Stimulated activated CD4-positive, alpha-beta T cell treated with anti-CD3 and anti-CD28 coated beads, Interleukin-1b, Interleukin-23, amount 100 ng/mL, for 48 hours (primary cell): ENCODE data around the gene UPK2.
A peak's percentile ranks its signal among the peaks of the same experiment; 100 is the strongest.
"Not testable (repeated sequence)": the region's sequence is repeated elsewhere in the genome, so short reads cannot be mapped to it uniquely, and the experiment has no call there.

Source experiments
- DNase-seq: peaks from one replicate; pipeline ENCODE4 v3.0.0-alpha.2; 2020

The UPK2 gene

GRCh38 chr11:118939404-118939915 lies 16.6 kb upstream of the UPK2 start:
- DNase-seq = no peak

- peak; percentile 72 for DNase-seq
Measured at GRCh38 chr11:118939953-118940598, 16.0 kb upstream of the UPK2 start.

GRCh38 chr11:118947091-118947490 lies 9.0 kb upstream of the UPK2 start:
- no peak for DNase-seq

GRCh38 chr11:118948000-118948399 lies 8.1 kb upstream of the UPK2 start:
- no peak for DNase-seq

GRCh38 chr11:118953265-118953664 lies 2.8 kb upstream of the UPK2 start:
- DNase-seq = no peak

GRCh38 chr11:118953976-118954375 lies 2.1 kb upstream of the UPK2 start:
- DNase-seq = not testable (repeated sequence)

GRCh38 chr11:118956847-118957469 lies 860 bp downstream of the UPK2 start:
- DNase-seq = no peak

GRCh38 chr11:118957549-118957948 lies 1.5 kb downstream of the UPK2 start:
- no peak for DNase-seq

- DNase-seq = no peak
Measured at GRCh38 chr11:118957968-118958367, 1.9 kb downstream of the UPK2 start.

GRCh38 chr11:118958577-118958976 lies 2.5 kb downstream of the UPK2 start:
- no peak for DNase-seq

GRCh38 chr11:118961189-118961588 lies 5.1 kb downstream of the UPK2 start:
- no peak for DNase-seq

- DNase-seq = no peak
Measured at GRCh38 chr11:118961591-118961990, 5.5 kb downstream of the UPK2 start.

- DNase-seq = not testable (repeated sequence)
Measured at GRCh38 chr11:118969508-118969907, 13.4 kb downstream of the UPK2 start.

GRCh38 chr11:118971646-118972045 lies 15.5 kb downstream of the UPK2 start, which contains the start of gene FOXR1:
TSS of gene FOXR1 (plus strand) at chr11:118971761. CDS start at chr11:118971932, 171 bp downstream.
- DNase-seq = no peak

- no peak for DNase-seq
Measured at GRCh38 chr11:118973985-118974384, 17.9 kb downstream of the UPK2 start.

- no peak for DNase-seq
Measured at GRCh38 chr11:118975771-118976709, 19.9 kb downstream of the UPK2 start.

- no peak for DNase-seq
Measured at GRCh38 chr11:118979434-118979833, 23.3 kb downstream of the UPK2 start.

- no peak for DNase-seq
Measured at GRCh38 chr11:118980191-118980881, 24.2 kb downstream of the UPK2 start.

- not testable (repeated sequence) for DNase-seq
Measured at GRCh38 chr11:118984337-118984736, 28.2 kb downstream of the UPK2 start.

- DNase-seq = no peak
Measured at GRCh38 chr11:118984825-118985224, 28.7 kb downstream of the UPK2 start.

- no peak for DNase-seq
Measured at GRCh38 chr11:118988280-118988679, 32.2 kb downstream of the UPK2 start.

GRCh38 chr11:118991486-118992038 lies 35.5 kb downstream of the UPK2 start:
- DNase-seq = not testable (repeated sequence)
